ENCODE results near the gene BOLA2.
"Not testable (repeated sequence)": the region's sequence is repeated elsewhere in the genome, so short reads cannot be mapped to it uniquely, and the experiment has no call there.

BOLA2 gene

DNA sequence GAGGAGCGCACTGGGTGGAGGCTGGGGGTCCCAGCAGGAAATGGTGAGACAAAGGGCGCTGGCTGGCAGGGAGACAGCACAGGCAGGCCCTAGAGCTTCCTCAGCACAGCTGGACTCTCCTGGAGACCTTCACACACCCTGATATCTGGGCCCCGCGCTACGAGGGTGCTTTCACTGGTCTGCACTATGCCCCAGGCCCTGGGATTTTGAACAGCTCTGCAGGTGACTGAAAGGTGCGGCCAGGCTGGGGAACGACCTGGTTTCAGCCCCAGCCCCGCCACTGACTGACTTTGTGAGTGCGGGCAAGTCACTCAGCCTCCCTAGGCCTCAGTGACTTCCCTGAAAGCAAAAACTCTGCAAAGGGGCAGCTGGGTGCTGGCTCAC lies 6.5 kb upstream of the BOLA2 start:
- H3K4me2 ChIP-seq (ENCODE audit: low read length); H3K9ac ChIP-seq (ENCODE audit: low read length); H4K20me1 ChIP-seq (ENCODE audit: insufficient read depth, low read length); H3K27ac ChIP-seq (ENCODE audit: low read depth, low read length, poor library complexity, severe bottlenecking); H3K79me2 ChIP-seq (ENCODE audit: insufficient read depth, low read length); H3K9me2 ChIP-seq (ENCODE audit: low read depth, low read length); H3K4me3 ChIP-seq (ENCODE audit: low read depth, low read length, poor library complexity, severe bottlenecking); H3F3A ChIP-seq (ENCODE audit: insufficient read depth, low read length); H2AFZ ChIP-seq (ENCODE audit: low read length); H3K36me3 ChIP-seq (ENCODE audit: insufficient read depth, low read length); H3K4me1 ChIP-seq (ENCODE audit: insufficient read depth, low read length, severe bottlenecking); H3K9me3 ChIP-seq (ENCODE audit: low read length); H3K27me3 ChIP-seq (ENCODE audit: insufficient read depth, low read length): not testable (repeated sequence)

- H3K27ac ChIP-seq (ENCODE audit: low read depth, low read length, poor library complexity, severe bottlenecking); H3K36me3 ChIP-seq (ENCODE audit: insufficient read depth, low read length); H3K4me1 ChIP-seq (ENCODE audit: insufficient read depth, low read length, severe bottlenecking); H3K27me3 ChIP-seq (ENCODE audit: insufficient read depth, low read length); H3K79me2 ChIP-seq (ENCODE audit: insufficient read depth, low read length); H3F3A ChIP-seq (ENCODE audit: insufficient read depth, low read length); H2AFZ ChIP-seq (ENCODE audit: low read length); H4K20me1 ChIP-seq (ENCODE audit: insufficient read depth, low read length); H3K4me3 ChIP-seq (ENCODE audit: low read depth, low read length, poor library complexity, severe bottlenecking); H3K9ac ChIP-seq (ENCODE audit: low read length); H3K4me2 ChIP-seq (ENCODE audit: low read length); H3K9me3 ChIP-seq (ENCODE audit: low read length); H3K9me2 ChIP-seq (ENCODE audit: low read depth, low read length): not testable (repeated sequence)
Observed at GRCh38 chr16:29459706-29460646, 5.8 kb upstream of the BOLA2 start, which contains the start of gene SULT1A4. SULT1A4 (plus strand) TSS chr16:29459913; CDS start chr16:29461386, 1,473 bp downstream.

DNA sequence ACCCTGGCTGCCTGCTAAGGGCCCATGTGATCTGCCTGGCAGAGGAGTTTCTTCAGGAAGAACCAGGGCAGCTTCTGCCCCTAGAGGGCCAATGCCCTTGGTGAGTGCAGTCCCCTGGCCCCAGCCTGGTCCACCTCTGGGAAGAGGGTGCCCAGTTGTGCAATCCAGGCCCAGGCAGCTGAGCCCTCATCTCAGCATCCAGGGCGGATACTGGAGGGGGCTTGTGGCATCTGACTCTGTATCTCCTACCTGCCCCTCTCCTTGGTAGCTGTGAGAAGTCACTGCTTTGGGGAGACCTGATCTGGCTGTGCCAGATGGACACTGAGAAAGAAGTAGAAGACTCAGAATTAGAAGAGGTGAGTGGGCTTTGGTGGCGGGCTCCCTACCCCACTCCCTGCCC lies 3.5 kb upstream of the BOLA2 start:
- H3K4me1 ChIP-seq (ENCODE audit: insufficient read depth, low read length, severe bottlenecking); H3K27me3 ChIP-seq (ENCODE audit: insufficient read depth, low read length); H3K27ac ChIP-seq (ENCODE audit: low read depth, low read length, poor library complexity, severe bottlenecking); H3K4me2 ChIP-seq (ENCODE audit: low read length); H4K20me1 ChIP-seq (ENCODE audit: insufficient read depth, low read length); H3F3A ChIP-seq (ENCODE audit: insufficient read depth, low read length); H3K9me3 ChIP-seq (ENCODE audit: low read length); H2AFZ ChIP-seq (ENCODE audit: low read length); H3K4me3 ChIP-seq (ENCODE audit: low read depth, low read length, poor library complexity, severe bottlenecking); H3K79me2 ChIP-seq (ENCODE audit: insufficient read depth, low read length); H3K36me3 ChIP-seq (ENCODE audit: insufficient read depth, low read length); H3K9me2 ChIP-seq (ENCODE audit: low read depth, low read length); H3K9ac ChIP-seq (ENCODE audit: low read length): not testable (repeated sequence)

GRCh38 chr16:29454828-29455227 lies 677 bp upstream of the BOLA2 start:
- H3F3A ChIP-seq (ENCODE audit: insufficient read depth, low read length); H3K79me2 ChIP-seq (ENCODE audit: insufficient read depth, low read length); H3K27ac ChIP-seq (ENCODE audit: low read depth, low read length, poor library complexity, severe bottlenecking); H4K20me1 ChIP-seq (ENCODE audit: insufficient read depth, low read length); H3K4me3 ChIP-seq (ENCODE audit: low read depth, low read length, poor library complexity, severe bottlenecking); H3K27me3 ChIP-seq (ENCODE audit: insufficient read depth, low read length); H3K9ac ChIP-seq (ENCODE audit: low read length); H3K36me3 ChIP-seq (ENCODE audit: insufficient read depth, low read length); H2AFZ ChIP-seq (ENCODE audit: low read length); H3K9me2 ChIP-seq (ENCODE audit: low read depth, low read length); H3K4me2 ChIP-seq (ENCODE audit: low read length); H3K4me1 ChIP-seq (ENCODE audit: insufficient read depth, low read length, severe bottlenecking); H3K9me3 ChIP-seq (ENCODE audit: low read length): not testable (repeated sequence)

DNA sequence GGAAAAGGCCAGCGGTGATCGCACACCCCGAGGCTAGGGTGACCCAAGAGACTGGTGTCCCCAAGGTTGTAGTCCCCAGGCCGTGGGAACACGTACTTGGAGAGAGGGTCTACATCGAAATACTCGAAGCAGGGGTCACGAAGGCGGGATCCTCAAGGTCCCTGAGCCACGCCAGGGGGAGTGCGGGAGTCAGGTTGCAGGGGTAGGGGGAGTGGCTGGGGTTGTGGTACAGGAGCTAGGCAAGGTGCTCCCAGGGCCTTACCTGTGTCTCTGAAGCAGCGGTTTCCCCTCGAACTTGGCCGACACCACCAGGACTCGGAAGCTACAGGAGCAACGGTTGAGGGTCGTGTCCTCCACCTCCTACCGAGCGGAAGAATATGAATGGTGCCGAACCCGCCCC lies 397 bp downstream of the BOLA2 start:
- H3K4me2 ChIP-seq (ENCODE audit: low read length); H3K27me3 ChIP-seq (ENCODE audit: insufficient read depth, low read length); H3K79me2 ChIP-seq (ENCODE audit: insufficient read depth, low read length); H3K27ac ChIP-seq (ENCODE audit: low read depth, low read length, poor library complexity, severe bottlenecking); H3K9me2 ChIP-seq (ENCODE audit: low read depth, low read length); H3K9me3 ChIP-seq (ENCODE audit: low read length); H3K9ac ChIP-seq (ENCODE audit: low read length); H4K20me1 ChIP-seq (ENCODE audit: insufficient read depth, low read length); H3F3A ChIP-seq (ENCODE audit: insufficient read depth, low read length); H3K36me3 ChIP-seq (ENCODE audit: insufficient read depth, low read length); H3K4me3 ChIP-seq (ENCODE audit: low read depth, low read length, poor library complexity, severe bottlenecking); H3K4me1 ChIP-seq (ENCODE audit: insufficient read depth, low read length, severe bottlenecking); H2AFZ ChIP-seq (ENCODE audit: low read length): not testable (repeated sequence)

DNA sequence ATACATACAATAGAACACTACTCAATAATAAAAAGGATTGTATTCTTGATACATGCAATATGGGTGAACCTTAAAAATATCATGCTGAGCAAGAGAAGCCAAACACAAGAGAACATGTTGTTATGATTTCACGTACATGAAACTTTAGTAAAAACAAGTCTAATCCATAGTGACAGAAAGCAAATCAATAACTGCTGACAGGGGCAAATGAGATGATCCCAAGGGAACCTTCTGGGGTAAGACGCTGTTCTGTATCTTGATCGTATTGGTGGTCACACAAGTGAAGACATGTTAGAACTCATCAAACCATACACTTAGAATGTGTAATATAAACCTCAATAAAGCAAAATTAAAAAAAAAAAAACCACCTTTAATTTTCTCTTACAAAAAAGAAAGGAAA lies 28.8 kb downstream of the BOLA2 start:
- H4K20me1 ChIP-seq (ENCODE audit: insufficient read depth, low read length); H3K4me3 ChIP-seq (ENCODE audit: low read depth, low read length, poor library complexity, severe bottlenecking); H3K27me3 ChIP-seq (ENCODE audit: insufficient read depth, low read length); H3K9me3 ChIP-seq (ENCODE audit: low read length); H3K9me2 ChIP-seq (ENCODE audit: low read depth, low read length); H3K4me1 ChIP-seq (ENCODE audit: insufficient read depth, low read length, severe bottlenecking); H2AFZ ChIP-seq (ENCODE audit: low read length); H3K27ac ChIP-seq (ENCODE audit: low read depth, low read length, poor library complexity, severe bottlenecking); H3F3A ChIP-seq (ENCODE audit: insufficient read depth, low read length); H3K4me2 ChIP-seq (ENCODE audit: low read length); H3K9ac ChIP-seq (ENCODE audit: low read length); H3K79me2 ChIP-seq (ENCODE audit: insufficient read depth, low read length): not testable (repeated sequence)
- peaks cover 13% of the 10 kb centered on the region for H3K36me3 ChIP-seq (ENCODE audit: insufficient read depth, low read length)

DNA sequence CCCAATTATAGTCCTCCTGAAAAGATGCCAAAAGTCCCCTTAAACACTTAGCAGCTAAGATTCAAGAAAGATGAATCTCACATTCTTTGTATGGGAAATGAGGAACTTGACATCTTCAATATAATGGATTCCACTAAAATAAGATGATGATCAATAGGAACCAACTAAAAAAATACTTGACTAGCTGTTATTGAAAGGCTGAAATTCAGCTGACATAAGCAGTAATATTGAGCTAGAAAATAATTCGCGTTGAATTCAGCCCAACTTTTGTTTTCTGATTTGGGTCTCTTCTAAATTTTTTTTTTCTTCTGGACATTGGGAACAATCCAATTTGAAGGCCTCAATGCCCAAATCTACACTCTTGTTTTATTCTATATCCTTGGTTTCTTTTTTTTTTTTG lies 30.6 kb downstream of the BOLA2 start:
- H3K9me2 ChIP-seq (ENCODE audit: low read depth, low read length); H3K4me1 ChIP-seq (ENCODE audit: insufficient read depth, low read length, severe bottlenecking); H2AFZ ChIP-seq (ENCODE audit: low read length); H3K27ac ChIP-seq (ENCODE audit: low read depth, low read length, poor library complexity, severe bottlenecking); H3K4me3 ChIP-seq (ENCODE audit: low read depth, low read length, poor library complexity, severe bottlenecking); H3K27me3 ChIP-seq (ENCODE audit: insufficient read depth, low read length); H4K20me1 ChIP-seq (ENCODE audit: insufficient read depth, low read length); H3K79me2 ChIP-seq (ENCODE audit: insufficient read depth, low read length); H3K9ac ChIP-seq (ENCODE audit: low read length); H3K9me3 ChIP-seq (ENCODE audit: low read length); H3F3A ChIP-seq (ENCODE audit: insufficient read depth, low read length); H3K4me2 ChIP-seq (ENCODE audit: low read length): not testable (repeated sequence)
- peaks cover 13% of the 10 kb centered on the region for H3K36me3 ChIP-seq (ENCODE audit: insufficient read depth, low read length)

All from OCI-LY1 (cell line).